Mesenteric fat pad (tissue), 1 donor: ENCODE measurements around the gene LTA. TPM values are rescaled to one million over a fixed set of nuclear protein-coding genes. Genes with fewer than 3 reads are reported as not detected.
"Not testable (repeated sequence)": the region's sequence is repeated elsewhere in the genome, so short reads cannot be mapped to it uniquely, and the experiment has no call there.

Experiments
- DNase-seq: peaks from one replicate; pipeline ENCODE4 v3.0.0-alpha.2; 2020; ENCODE audit warnings: low spot score
- total RNA-seq: library from RNA; stranded (reverse); fragmentation: NEBNext Ultra II Directional; extraction: Animal tissue kit (Norgen Biotek cat#: 25700); gene quantifications from one replicate; pipeline ENCODE4 v1.2.1, GENCODE V29; 2021
- donor health status: DM: yes; HTN: yes; CAD: no.

The LTA gene
- total RNA-seq, 1 donor from 2014 or later, result not detected

DNA sequence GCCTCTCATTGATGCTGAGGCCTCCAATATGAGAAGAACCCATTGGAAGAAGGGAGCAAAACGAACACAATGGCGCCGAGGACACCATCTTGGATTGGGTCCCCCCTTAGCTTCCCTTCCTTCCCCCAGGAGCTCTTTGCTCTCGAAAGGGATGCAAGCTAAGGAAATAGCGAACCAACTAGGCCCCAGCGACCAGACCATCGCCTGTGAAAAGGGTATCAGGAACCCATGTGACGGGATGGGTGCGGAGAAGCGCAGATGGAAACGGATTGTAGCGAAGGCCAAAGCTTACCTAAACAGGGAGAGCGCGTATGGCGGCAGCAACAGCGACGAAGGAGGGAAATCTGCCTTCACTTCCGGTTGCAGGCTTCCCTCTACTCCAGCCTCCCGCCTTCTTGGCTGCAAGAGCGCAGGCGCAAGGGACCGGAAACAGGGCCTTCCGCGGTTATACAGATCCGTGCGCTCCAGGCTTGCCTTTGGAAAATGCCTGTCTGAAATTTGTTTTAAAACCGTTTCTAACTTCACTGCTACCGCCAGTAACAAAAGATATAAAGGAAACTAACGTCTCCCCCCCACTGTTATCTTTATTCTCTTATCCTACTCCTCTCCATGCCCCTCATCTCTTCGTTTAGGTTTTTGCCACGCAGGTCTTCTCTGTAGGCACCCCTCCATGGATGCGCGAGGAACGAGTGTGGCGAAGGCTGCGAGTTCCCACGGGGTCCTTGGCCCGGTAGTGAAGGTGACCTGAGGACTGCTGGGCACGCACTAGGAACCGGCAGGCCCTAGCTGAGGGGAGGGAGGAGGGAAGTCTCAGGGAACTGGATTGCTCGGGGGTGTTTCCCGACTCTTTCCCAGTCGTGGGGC is 30.2 kb upstream of the LTA start, which contains the start of gene DDX39B:
DDX39B (minus strand) TSS at position 346 of the 864 bp plus-strand sequence. CDS start 1,471 bp downstream, outside the sequence.
- DNase-seq, result peak; percentile 97

GRCh38 chr6:31543639-31544038 is 28.4 kb upstream of the LTA start:
- DNase-seq, result no peak

- DNase-seq, result no peak
Observed at GRCh38 chr6:31544676-31545075, 27.4 kb upstream of the LTA start.

- DNase-seq, result no peak
Observed at GRCh38 chr6:31545291-31545690, 26.8 kb upstream of the LTA start.

DNA sequence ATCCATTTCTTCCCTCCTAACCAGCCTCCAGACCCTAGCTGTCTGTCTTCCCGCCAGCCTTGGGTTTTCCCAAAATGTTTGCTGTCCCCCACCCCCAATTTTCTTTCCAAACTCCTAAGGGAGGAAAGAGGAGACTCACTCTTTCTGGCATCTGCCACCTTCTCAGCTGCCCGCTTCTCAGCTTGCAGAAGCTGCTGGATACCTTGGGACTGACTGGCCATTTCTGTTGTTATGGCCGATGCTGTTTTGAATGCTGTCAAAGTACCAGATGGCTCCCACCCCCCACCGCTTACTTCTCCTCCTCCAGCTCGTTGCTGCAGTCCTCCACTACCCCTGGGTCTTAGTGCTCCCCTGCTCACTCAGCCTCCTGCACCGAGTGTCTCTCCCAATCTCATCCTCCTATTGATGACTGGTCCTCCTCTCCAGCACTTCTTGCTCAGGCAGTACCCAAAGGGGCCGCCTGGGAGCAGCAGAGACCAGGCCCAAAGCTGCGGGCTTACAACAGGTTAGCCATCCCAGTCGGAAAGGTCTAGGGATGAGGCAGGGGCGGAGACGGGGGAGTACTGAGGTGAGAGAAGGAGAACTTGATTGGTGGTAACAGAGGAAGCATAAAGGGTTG is 25.6 kb upstream of the LTA start, which contains the start of gene ATP6V1G2:
ATP6V1G2 (minus strand) TSS at position 270 of the 619 bp plus-strand sequence; CDS start at position 221, 49 bp downstream.
- no peak for DNase-seq

DNA sequence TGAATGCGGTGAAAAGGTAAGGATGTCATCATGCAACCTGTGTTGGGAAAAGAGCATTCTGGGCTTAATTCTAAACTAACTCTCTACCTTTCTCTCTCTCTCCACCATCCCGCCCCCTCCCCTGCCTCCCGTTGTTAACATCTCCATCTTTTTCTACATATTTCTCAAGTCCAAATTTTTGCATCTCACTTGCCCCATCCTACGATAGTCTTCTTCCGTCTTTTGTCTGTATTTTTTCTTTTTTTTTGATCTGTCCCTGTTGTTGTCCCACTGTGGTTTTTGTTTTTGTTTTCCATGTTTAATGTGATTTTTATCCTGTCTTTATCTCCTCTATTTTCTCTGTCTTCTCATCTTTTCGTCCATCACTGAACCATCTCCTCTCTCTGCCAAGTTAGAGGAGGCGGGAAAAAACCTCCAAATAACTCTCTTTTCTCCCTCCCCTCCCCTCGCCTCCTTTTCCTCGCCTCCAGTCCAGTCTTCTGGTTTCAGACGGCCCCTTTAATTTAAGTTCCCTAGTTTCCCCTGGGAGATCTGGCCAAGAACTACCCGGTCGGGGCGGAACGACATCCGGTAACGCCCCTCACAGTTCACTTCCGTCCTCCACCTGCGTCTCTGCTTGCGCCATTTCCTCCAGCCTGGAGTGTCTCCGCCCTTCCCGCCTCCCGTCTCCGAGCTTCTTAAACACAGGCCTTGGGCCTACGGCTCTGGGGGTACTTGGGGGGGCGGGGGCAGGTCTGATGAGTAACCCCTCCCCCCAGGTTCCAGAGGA is 24.9 kb upstream of the LTA start, which contains the start of gene NFKBIL1:
NFKBIL1 (plus strand) TSS at position 651 of the 769 bp plus-strand sequence; CDS start at position 738, 87 bp downstream.
- peak; percentile 96 for DNase-seq

DNA sequence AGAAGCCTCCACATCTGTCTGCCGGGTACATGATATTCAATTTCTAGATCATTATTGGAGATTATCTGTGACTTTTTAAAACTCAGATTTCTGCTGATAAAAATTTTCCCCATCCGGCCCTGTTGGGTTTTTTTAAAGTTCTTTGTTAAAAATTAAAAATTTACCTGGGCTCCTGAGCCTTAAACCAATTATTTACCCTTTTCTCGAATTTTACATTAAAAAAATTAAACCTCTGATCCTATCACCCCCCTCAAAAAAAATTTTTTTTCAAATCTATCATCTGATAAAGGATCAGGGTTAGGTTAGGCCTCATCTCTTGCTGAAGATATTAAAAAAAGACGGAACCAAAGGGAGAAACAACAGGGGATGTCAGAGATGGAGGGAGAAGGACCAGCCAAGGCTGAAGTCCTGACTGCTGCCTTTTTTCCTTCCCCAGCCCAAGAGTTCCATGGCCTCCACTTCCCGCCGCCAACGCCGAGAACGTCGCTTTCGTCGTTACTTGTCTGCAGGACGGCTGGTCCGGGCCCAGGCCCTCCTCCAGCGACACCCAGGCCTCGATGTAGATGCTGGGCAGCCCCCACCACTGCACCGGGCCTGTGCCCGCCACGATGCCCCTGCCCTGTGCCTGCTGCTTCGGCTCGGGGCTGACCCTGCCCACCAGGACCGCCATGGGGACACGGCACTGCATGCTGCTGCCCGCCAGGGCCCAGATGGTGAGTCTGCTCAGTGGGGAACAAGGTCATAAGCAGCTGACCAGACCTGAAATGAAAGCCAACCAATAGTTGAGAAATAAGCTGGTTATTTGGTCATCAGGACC is 24.2 kb upstream of the LTA start:
- no peak for DNase-seq

DNA sequence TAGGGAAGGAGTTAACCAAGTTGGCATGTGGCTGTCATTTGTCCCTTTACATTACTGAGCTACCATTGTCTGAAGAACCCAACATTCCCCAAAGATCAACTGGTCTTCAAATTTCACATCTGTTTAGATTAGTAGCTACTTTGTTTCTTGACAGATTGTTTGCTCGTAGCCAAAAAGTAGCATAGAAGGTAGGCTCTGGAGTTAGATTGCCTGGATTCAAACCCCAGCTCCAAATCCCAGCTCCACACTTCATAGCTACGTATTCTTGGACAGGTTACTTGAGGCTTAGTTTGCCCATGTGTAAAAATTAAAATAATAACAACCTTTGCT is 23.6 kb upstream of the LTA start:
- no peak for DNase-seq

DNA sequence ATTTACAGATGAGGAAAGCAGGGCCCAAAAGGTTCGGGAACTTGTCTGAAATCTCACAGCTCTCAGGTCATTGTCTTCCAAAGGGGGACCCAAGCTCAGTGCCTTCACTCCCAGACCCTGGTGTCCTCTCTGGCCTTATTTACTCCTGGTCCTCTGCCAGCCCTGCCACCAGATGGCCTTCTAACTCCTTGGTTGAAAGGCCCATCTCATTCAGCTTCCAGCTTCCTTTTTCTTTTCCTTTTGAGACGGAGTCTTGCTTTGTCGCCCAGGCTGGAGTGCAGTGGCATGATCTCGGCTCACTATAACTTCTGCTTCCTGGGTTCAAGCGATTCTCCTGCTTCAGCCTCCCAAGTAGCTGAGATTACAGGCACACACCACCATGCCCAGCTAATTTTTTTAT is 20.7 kb upstream of the LTA start:
- not testable (repeated sequence) for DNase-seq

GRCh38 chr6:31556307-31556706 is 15.8 kb upstream of the LTA start:
- DNase-seq, result no peak

DNA sequence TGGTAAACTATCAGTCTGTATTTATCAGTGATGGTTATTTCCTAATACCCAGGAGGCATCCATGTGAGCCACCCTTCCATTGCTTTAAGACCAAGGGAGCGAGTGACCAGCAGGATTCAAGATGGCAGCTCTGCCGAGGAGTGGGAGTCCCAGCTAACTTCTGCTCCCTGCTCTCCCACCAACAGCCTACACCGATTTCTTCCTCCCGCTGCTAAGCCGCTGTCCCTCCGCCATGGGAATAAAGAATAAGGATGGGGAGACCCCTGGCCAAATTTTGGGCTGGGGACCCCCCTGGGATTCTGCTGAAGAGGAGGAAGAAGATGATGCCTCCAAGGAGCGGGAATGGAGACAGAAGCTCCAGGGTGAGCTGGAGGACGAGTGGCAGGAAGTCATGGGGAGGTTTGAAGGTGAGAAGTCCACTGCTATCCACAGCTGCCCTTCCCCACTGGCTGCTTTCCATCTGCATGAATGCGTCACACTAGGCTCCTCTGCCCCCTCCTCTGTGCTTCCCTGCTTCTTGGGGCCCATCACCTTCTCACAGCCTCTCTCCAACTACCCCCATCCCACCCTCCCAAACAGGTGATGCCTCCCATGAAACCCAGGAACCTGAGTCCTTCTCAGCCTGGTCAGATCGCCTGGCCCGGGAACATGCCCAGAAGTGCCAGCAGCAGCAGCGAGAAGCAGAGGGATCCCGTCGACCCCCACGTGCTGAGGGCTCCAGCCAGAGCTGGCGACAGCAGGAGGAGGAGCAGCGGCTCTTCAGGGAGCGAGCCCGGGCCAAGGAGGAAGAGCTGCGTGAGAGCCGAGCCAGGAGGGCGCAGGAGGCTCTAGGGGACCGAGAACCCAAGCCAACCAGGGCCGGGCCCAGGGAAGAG is 14.4 kb upstream of the LTA start:
- no peak for DNase-seq

DNA sequence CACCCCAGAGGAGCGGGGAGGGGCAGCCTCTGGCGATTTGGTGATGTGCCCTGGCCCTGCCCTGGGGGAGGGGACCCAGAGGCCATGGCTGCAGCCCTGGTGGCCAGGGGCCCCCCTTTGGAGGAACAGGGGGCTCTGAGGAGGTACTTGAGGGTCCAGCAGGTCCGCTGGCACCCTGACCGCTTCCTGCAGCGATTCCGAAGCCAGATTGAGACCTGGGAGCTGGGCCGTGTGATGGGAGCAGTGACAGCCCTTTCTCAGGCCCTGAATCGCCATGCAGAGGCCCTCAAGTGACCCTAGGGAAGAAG is 13.8 kb upstream of the LTA start:
- DNase-seq, result no peak

GRCh38 chr6:31558631-31559500 is 13.2 kb upstream of the LTA start:
- no peak for DNase-seq

- no peak for DNase-seq
Observed at GRCh38 chr6:31559606-31559957, 12.5 kb upstream of the LTA start.

DNA sequence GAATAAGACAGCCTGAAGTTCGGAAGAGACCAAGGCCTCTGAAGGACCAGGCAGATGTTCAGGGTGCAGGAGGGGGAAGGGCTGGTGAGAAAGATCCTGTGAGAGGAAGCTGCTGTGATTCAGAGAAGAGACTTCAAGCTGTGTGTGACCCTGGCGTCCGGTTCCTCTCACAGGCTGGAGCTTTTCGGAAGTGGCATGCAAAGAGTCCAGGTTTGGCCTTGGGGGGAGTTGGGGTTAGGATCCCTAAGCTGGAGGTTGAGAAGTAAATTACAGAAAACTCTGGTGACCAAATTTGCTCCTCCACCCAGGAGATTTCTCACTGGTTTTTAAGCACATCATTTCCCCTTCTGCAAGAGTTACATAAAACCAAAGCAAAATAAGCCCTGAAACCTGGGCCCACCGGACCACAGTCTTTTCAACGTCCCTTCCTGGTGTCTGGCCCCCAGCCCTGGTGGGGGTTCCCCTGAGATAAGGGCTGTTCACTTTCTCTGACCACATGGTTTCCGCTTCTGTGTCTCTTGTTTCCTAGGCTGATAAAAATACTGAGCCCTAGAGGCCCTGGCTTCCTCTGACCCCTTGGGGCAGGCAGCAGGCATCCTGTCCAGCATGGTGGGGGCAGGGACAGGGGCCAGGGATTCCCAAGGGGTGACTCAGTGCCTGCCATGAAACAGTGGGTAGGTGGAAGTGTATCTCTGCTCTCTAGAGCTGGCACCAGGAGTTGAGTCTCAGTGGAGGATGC is 12.0 kb upstream of the LTA start:
- no peak for DNase-seq

GRCh38 chr6:31560697-31561058 is 11.4 kb upstream of the LTA start:
- no peak for DNase-seq

DNA sequence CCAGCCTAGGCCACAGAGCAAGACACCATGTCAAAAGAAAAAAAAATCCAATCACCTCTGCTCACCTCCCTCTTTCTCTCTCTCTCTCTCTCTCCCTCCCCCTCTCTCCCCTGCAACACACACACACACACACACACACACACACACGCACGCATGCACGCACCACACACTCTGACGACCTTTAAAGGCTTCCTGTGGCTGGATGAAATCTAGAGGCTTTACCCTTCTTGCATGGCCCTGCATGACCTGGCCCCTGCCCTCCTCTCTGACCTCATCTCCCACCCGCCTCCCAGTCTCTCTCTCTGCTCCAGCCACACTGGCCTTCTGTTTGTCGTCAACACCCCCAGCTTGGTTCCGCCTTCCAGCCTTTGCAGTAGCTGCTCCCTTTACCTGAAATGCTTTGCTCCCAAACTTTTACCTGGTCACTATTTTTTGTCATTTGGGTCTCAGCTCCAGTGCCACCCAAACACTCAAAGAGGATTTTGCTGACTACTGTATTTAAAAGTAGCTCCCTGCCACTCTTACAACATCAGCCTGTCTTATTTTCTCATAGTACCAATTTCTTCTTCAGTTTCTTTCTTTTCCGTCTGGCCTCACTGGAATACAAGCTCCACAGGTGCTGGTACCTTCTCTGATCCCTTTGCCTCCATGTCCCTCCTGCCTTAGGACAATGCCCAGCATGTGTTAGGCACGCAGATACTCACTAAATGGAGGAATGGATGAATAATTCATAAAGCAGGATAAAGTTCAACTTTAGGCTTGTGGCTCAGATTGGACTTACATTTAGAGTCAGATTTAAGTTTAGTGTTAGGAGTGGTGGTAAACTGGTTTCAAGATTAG is 4.3 kb upstream of the LTA start:
- DNase-seq, result no peak

DNA sequence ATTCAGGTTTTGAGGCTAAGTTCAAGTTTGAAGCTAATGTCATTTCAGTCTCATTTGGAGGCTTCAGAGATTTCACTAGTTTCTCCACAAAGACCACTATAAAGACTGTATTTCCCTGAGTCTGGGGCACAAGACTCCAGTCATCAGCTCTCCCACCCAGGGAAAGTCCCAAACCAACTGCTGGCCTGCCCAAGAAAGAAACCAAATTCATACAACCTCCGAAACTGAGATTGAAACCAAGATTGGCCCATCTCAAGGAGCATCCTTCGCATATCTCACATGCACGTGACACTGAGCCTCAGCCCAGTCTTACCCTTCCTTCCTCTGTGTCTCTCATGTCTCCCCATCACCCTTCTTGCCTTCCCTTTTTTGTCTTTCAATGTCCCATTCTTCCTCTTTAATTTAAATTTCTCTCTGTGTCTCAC is 3.5 kb upstream of the LTA start:
- no peak for DNase-seq
